Colon (tissue), 2 donors: ENCODE measurements around the gene AEBP2.
"Not testable (repeated sequence)": the region's sequence is repeated elsewhere in the genome, so short reads cannot be mapped to it uniquely, and the experiment has no call there.

Experiments used
- FAIRE-seq: peaks from 2 replicates; lab custom pipeline; 2012; peaks lifted over from hg19 to GRCh38; lab: Jason Lieb, UNC
- donor health status: control.
- donor health status: control.

Gene AEBP2

DNA sequence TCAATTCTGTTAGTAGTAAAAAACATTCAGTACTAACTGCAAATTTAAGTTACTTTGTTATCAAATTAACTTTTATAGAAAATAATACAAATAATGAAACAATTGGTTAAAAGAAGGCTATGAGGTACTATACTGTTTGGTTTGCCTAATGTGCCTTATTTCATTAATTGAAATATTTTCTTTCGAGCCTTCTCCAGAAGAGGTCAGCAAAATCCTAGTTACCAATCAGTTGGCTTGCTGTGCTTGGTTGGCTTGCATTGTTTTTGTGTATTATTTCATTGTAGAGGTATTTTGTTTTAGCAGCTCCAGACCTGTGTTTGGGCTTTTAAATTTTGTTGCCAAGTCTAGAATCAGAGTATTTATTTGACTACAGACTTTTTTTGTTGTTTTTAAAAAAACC, 68.5 kb downstream of the AEBP2 start:
- no peak for FAIRE-seq

DNA sequence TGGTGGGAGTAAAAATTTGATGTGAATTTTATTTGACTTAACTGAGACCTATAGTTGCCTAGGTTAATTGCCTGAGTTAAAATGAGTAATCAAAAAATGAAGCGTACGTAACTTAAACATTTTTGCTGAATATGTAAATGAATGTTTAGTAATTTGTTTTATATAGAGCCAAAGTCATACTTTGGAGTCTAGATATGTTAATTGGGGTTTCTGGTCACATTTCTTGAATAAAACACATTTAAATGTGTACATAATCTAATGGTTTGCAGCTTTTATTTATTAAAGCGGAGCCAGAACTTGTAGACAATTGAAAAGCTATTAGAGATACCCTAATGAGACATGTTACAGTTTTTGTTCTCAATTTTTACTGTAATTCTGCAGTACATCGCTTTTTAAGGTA, 71.2 kb downstream of the AEBP2 start:
- FAIRE-seq: no peak

DNA sequence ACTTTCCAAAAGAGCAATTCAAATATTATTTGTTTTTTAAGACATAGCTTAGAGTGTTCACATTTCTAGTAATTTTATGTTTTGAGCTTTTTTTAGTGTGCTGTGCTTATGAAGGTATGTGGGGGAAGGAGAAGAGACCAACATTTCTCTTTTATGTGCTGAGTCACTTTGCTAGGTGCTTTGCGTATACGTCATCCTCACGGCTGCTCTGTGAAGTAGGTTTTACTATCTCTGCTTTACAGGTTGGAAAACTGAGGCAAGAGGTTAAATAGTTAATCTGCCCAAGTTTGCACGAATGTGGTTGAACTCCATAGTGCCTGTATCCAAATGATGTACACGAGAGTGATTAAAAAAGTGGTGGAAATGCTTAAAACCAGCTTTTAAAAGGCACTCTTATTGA, 75.9 kb downstream of the AEBP2 start:
- no peak for FAIRE-seq

DNA sequence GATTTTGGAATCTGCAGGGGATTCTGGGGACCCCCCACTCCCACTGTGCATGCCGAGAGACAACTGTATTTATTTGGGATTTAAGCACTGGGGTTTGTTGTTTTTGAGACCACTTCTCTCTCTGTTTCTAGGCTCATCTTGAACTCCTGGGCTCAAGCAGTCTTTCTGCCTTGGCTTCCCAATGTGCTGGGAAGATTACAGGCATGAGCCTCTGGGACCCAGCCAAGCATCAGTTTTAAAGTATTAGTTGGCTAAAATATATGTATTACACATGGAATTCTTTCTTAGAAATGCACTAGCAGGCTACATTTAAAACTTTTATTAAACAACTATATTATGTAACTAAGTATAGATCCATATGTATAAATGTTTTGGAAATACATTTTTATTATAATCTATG, 78.3 kb downstream of the AEBP2 start:
- no peak for FAIRE-seq

DNA sequence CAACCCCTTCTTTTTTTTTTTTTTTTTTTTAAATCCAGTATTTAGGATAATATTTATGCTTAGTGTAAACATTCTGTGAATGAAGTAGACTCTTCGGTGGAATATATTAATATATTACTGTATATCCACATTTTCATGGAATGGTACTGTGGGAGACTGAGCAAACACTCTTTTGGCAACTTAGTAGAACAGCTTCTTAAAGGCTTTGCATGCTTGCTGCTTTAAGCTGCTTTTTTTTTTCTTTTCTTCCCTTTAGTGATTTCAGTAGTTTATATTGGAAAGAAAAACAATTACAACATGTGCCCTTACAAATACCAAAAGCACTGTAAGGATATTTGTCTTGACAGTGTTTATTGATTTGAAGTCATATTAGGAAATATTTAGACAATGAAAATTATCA, 78.9 kb downstream of the AEBP2 start:
- FAIRE-seq: no peak

DNA sequence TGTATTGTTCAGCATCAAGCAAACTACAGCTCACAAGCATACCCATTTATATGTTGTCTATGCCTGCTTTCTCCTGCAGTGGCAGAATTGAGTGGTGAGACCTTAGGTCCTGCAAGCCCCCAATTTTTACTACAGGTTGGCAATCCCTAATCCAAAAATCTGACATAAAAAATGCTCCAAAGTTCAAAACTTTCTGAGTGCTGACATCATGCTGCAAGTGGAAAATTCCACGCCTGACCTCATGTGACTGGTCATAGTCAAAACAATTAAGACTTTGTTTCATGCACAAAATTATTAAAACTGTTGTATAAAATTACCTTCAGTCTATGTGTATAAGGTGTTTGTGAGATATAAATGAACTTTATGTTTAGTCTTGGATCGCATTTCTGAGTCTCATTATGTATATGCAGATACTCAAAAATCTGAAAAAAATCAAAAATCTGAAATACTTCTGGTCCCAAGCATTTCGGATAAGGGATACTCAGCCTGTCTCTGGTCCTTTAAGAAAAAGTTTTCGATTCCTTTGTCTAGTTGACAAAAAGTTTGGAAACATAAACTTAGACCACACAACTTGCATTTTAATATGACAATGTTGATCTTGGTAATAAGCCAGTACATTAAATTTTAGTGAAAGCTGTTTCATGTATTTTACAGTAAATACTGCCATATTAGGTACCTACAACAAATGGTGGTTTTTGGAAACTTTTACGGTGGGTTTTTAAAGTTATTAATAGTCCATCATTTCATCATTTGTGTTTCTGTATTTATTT, 81.5 kb downstream of the AEBP2 start:
- no peak for FAIRE-seq

DNA sequence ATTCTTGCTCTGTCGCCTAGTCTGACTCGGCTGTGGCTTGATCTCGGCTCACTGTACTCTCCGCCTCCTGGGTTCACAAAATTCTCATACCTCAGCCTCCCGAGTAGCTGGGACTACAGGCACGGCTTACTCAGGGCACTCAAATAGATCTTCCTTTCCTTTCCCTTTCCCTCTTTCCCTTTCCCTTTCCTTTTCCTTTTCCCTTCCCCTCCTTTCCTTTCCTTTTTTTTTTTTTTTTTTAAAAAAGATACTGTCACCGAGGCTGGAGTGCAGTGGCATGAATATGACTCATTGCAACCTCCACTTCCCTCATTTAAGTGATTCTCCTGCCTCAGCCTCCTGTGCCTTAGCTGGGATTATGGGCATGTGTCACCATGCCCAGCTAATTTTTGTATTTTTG, 86.0 kb downstream of the AEBP2 start:
- no peak for FAIRE-seq

DNA sequence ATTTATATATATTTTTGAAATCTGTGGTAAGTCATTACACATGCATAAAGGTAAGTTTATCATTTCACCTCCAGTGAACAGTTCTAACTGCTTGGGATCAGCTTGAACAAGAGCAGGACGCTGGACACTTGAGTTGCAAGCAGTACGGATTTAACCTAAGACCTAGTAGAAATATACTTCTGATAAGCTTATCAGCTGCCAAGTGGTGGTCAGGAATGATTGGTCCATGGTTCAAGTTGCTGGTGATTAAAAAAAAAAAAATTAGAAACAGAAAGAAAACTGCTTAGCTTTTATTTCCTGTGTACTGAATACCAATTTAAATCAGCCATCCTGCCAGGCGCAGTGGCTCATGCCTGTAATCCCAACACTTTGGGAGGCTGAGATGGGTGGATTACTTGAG, 88.6 kb downstream of the AEBP2 start:
- FAIRE-seq: no peak

DNA sequence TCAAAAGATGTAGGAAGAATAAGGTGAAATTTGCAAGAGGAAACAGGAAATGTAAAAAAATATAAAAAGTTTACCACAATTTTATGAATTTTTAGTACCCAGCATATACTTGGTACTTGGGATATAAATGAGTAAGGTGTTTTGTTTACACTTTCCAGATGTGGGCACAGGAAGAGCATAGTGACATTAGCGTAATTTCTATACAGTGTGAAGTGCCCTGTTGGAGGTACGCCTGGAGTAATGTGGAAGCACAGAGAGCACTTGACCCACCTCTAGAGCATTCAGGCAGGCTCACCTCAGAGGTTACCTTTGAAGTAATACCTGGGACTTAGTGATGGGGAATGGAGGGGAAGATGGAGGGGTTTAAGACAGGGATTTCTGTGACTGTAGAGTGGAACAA, 89.5 kb downstream of the AEBP2 start:
- no peak for FAIRE-seq

DNA sequence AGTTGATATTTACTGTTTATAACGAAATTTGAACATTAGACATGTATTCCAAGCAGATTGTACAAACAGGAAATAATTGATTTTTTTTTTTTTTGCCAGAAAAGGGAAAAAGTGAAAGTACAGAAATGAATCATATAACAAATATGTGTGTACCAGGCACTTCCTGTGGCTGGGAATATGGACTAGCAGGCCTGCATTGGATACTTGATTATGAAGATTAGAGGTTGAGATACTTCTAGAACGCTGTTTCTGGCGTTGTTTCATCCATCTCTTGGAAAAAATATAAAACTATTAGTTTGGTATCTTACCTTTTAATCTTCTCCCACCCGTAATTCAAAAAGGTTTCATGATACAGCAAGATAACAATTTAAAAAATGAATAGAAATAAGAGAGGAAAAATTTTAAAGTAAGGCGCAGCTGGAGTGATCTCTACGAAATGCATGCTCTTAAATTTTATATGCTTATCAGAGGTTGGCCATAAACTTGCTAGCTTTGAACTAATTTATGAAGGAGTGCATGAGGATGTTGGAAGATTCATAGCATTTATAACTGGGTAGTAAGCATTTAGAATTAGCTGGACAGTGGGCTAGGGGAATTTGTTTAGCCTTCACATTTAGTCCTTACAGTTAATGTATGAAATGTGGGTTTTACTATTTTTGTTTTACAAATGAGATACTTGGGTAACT, 90.8 kb downstream of the AEBP2 start:
- no peak for FAIRE-seq

DNA sequence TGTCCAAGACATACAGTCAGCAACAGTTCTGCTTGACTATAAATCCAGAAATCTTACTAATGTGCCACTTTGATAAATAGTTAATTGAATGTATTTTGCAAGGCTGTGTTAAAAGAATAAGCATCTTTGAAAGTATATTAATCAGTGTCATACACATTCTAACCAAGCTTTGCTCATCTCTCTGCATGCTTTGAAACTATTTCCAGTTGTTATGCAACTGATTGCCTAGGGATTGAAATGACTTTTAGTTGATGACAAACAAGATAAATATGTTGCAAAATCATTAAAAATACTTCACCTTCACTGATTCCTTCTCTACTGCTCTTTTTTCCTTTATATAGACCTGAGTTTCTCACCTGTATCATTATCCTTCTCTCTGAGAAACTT, 91.3 kb downstream of the AEBP2 start:
- no peak for FAIRE-seq

DNA sequence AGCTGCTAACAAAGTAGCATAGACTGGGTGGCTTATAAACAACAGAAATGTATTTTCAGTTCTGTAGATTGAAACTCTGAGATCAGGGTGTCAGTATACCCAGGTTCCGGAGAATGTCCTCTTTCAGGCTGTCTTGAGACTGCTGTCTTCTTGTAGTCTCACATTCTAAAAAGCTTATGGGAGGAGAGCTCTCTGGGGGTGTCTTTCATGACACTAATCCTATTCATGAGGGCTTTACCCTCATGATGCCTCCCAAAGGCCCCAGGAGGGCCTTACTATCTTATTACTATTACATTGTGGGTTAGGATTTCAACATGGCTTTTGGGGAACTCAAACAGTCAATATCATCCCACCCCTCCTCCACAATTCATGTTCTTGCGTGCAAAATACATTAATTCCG, 94.3 kb downstream of the AEBP2 start:
- FAIRE-seq: no peak

DNA sequence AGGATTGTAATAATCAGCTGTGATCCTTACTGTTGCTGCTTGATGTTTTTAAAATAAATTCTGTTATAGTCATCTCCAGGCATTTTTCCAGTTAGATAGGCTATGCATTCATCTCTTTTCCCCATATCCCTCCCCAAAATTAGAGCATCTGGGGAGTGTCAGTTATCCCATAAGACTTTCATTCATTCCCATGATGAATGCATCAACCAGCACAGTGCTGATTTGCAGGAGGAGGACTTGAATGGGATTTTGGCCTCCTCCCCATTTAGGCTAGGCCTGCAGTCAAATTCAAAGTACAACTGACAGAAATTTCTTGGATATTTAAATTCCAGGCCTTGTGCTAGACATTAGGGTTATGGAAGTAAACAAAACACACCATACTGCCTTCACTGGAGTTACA, 99.8 kb downstream of the AEBP2 start:
- no peak for FAIRE-seq

DNA sequence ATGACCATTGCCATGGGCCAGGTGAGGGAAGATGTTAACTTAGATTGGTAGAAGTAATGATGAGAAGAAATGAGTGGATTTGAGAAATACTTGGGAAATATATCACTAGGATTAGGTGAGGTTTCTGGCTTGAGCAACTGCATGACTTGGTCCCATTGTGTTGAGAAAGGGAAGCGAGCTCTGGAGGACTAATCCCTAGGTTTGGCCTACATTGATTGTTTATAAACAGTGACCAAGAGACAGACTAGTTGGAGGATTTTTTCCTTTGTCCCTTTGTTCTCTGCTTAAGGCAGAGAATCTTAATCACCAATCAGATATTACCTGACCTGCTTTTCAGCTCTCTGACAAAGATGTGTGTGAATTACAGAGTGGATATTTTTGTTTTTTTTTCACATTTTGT, 100.5 kb downstream of the AEBP2 start:
- no peak for FAIRE-seq

DNA sequence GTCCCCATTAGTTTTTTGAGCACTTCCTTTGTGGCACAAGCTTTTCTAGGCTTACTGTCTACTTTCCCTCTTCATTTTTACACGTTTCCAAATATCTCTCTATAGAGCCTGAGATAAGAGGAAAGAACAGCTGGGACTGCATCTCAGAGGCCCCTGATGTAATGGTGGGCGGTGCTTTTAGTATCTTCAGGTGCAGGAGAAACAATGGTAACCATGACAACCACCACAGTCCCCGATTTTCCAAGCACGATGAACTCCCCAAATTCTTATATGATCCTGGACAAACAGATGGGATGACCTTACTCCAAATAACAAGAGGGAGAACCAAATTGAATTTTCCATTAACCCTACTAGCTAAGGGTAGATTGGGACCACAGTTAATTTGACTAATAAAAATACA, 103.3 kb downstream of the AEBP2 start:
- no peak for FAIRE-seq

DNA sequence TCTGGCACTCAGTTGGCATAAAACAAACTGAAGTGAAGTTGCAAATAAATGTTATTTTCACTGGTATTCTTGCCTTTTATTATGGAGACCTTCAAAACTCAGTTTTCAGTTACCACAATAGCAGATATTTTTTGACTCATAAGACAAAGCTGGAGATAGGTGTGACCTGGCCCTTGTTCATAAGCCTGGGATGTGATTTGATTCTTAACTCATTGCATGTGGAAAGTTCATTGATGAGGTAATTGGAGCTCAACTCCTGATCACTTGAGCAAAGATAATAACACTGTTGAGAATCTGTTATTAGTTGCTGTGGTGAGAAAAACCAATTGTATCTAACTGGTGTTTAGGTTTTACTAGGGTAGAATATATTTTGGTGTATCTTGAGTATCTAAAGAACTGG, 105.1 kb downstream of the AEBP2 start:
- FAIRE-seq: no peak

DNA sequence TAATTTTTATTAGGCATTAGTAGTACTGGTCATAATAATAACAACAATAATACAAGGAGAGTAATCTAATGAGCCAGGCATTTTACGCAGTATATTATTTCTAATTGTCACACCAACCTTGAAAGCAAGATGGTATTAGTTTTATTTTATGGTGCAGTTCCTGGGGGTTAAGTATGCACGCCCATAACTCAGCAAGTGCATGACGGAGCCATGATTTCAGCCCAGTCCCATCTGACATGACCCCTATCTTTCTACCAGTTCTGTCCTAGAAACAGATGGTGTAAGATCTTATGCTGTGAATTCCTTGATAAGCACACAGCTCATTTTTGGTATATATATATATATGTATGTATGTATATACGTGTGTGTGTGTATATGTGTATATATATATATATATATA, 106.0 kb downstream of the AEBP2 start:
- FAIRE-seq: no peak

DNA sequence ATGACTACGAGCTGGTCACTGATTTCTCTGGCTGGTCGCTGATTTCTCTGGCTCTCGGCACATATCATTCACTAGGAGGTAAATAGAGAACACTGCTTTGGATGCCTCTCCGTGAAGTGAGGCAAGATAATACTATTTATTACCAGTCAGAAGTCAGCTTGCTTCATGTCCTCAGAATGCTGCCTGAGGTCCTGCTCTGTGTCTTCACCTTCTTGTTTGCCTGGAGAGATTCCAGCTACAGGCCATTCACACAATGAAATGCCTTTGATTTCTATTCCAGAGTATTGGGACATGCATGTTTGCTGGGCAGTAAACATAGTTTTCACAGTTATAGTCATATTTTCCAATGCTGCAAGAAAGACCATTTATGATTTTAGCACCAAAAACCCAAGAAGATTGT, 106.7 kb downstream of the AEBP2 start:
- FAIRE-seq: no peak

DNA sequence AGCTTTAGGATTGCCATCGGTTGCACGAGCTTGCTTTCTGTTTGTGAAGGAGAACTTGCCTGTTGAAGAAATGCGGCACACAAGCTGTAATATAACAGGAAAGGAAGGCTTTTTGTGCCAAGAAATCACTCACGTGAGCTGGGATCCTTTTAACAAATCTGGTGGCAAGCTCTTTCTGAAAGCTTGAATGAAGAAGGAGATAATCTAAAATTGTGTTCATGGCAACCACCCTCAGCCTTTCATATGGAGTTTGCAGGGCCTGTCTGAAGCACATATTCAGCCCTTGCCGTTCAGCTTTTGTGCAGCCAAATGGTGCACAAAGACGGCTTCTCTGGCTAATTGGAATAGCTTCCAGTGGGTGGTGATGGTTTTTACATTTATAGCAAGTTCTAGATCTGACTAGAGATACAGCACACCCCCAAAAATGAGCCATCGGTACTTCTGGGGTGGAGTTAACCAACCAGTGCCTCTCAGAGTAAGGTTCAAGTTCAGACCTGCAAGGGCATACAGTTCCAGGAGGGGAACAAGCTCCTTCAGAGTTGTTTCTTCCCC, 107.4 kb downstream of the AEBP2 start:
- no peak for FAIRE-seq

DNA sequence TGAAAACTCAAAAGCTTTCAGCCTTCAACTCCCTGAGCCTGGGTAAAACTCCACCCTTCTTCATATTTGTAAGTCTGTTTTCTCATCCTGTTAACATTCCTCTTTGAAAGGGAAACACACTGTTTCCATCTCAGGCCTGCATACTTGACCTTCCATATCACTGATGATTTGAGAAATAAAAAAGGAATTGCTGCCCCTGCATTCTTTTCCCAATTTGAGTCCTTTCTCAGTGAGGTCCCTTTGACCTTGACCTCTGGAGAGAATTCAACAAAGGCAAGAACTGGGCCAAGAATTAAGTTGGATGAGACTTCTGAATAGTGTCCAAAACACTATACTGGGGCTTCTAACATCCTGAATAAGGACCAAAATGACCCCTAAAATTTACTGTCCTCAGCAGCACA, 108.0 kb downstream of the AEBP2 start:
- FAIRE-seq: no peak

DNA sequence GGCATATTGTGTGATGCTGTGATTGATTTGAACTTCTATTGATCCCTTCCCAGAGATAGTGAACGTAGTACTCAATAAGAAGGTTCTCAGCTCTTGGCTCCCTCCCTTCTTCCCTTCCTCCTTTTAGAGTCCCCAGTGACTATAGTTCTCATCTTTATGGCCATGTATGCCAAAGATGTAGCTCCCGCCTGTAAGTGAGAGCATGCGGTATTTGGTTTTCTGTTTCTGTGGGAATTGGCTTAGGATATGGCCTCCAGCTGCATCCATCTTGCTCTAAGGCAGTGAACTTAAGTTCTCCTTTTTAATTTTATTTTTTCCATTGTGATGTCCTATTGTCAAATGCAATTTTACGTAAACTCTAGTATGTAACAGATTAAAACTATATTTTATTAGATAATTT, 109.5 kb downstream of the AEBP2 start:
- FAIRE-seq: no peak

DNA sequence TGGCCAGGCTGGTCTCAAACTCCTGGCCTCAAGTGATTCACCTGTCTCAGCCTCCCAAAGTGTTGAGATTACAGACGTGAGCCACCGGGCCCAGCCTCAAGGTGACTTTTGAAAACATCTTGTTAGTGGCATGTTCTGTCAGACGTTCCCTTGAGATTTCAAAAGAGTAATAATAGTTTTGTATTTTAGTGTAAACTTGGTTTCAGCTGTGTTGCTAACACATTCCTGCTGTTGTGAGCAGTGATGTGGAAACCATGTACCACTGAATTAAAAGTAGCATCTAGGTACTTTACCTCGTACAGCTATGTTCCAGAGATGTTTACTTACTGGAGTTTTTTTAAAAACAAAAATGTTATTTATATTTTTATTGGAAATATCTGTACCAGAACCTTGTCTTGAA, 111.3 kb downstream of the AEBP2 start:
- no peak for FAIRE-seq

DNA sequence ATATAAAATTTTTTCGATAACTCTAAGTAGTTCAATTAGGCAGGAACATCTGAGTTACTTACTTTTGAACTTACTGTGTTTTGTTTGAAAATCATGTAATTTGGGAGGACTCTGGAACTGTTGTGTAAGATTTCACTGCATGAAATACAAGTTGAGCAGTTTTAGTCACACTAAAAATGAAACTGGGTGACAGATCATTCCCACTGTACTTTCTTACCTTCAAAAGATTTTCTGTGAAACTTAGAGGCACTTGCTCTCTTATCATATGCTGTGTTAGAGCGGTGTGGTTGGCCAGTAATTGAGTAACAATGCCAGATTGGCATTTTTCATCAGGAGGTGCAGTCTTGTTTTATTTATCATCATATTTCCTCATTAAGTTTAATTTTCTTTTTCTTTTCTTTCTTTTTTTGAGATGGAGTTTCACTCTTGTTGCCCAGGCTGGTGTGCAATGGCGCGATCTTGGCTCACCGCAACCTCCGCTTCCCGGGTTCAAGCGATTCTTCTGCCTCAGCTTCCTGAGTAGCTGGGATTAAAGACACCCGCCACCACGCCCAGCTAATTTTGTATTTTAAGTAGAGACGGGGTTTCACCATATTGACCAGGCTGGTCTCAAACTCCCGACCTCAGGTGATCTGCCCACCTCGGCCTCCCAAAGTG, 113.3 kb downstream of the AEBP2 start:
- FAIRE-seq: not testable (repeated sequence)
